Epithelial cell of esophagus (primary cell): ENCODE measurements around the gene ACOT11.
"Not testable (repeated sequence)": the region's sequence is repeated elsewhere in the genome, so short reads cannot be mapped to it uniquely, and the experiment has no call there.

ENCODE experiments used
- DNase-seq: peaks from one replicate; pipeline ENCODE4 v3.0.0; 2010; ENCODE audit warnings: low read depth
- H3K4me3 ChIP-seq: 2 replicates; pipeline ENCODE4 v1.5.1; 2011; ENCODE audit warnings: mild to moderate bottlenecking, low read length, control low read depth
- CTCF ChIP-seq: IDR thresholded peaks from 2 replicates; pipeline ENCODE4 v1.5.1; 2011; ENCODE audit warnings: low read depth, mild to moderate bottlenecking, low read length, control low read depth, inconsistent platforms; ENCODE audit not compliant: insufficient read depth; ENCODE audit errors: missing control alignments

The ACOT11 gene

GRCh38 chr1:54518489-54518888 is 29.5 kb upstream of the ACOT11 start:
- no peak for DNase-seq
- H3K4me3 ChIP-seq, result no peak overlapping the region
- no peak for TF ChIP-seq CTCF

GRCh38 chr1:54519709-54520108 is 28.3 kb upstream of the ACOT11 start:
- DNase-seq, result no peak
- no peak for TF ChIP-seq CTCF
- no peak overlapping the region for H3K4me3 ChIP-seq

DNA sequence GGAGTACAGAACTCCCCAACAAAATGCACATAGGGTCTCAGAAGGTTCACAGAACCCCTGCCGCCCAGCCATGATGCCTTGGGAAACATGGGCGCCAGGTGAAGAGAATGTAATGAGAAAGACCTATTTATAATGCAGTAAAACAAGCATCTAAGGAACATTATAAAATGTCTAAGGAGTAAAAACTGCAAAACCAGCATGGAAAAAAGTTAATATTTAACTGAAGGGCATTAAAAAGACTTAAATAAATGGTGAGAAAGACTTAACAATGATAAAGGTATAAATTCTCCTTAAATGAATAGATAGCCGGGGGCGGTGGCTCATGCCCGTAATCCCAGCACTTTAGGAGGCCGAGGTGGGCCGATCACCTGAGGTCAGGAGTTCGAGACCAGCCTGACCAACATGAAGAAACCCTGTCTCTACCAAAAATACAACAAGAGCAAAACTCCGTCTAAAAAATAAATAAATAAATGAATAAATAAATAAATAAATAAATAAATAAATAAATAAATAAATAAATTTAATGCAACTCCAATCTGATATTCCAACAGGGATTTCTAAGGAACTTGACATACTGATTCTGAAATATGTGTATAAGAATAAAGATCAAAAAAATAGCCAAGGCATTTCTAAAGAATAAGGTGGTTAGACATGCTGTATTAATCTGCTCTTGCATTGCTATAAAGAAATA is 27.3 kb upstream of the ACOT11 start:
- no peak overlapping the region for H3K4me3 ChIP-seq
- DNase-seq, result no peak
- no peak for TF ChIP-seq CTCF

DNA sequence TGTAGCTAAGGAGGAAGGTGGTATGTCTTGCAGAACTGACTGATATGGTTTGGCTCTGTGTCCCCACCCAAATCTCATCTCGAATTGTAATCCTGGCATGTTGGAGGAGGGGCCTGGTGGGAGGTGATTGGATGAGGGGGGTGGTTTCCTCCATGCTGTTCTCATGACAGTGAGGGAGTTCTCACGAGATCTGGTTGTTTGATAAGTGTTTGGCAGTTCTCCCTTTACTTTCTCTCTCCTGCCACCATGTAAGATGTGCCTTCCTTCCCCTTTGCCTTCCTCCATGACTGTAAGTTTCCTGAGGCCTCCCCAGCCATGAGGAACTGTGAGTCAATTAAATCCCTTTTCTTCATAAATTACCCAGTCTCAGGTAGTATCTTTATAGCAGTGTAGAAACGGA is 21.5 kb upstream of the ACOT11 start:
- DNase-seq, H3K4me3 ChIP-seq: not testable (repeated sequence)

DNA sequence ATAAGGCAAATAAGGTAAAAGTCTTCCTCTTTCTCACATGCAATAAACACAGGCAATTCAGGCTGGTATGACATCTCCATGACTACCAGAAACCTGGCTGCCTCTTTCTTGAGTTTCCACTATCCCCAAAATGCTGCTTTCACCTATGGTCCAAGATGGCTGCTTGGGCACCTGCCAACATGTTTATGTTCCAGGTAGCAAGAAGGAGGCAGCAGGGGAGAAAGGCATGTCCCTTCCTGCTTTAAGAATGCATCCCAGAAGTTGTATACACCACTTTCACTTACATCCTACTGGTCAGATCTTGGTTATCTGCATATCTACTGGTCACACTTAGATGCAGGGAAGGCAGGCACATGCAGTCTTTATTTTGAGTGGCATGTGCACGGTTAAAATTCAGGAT is 19.4 kb upstream of the ACOT11 start:
- no peak for TF ChIP-seq CTCF
- DNase-seq, result peak; percentile 68
- no peak overlapping the region for H3K4me3 ChIP-seq

GRCh38 chr1:54532033-54532432 is 16.0 kb upstream of the ACOT11 start:
- TF ChIP-seq CTCF, result no peak
- DNase-seq, result no peak
- no peak overlapping the region for H3K4me3 ChIP-seq

- H3K4me3 ChIP-seq, DNase-seq: not testable (repeated sequence)
These were observed 11.4 kb upstream of the ACOT11 start for GRCh38 chr1:54536656-54537055.

- no peak for TF ChIP-seq CTCF
- H3K4me3 ChIP-seq, result no peak overlapping the region
- DNase-seq, result no peak
These were observed 10.4 kb upstream of the ACOT11 start for GRCh38 chr1:54537611-54538010.
